Activated CD4-positive, alpha-beta T cell treated with anti-CD3 and anti-CD28 coated beads for 24 hours (primary cell): Measurements from ENCODE around the gene SALL4.

Source experiments
- DNase-seq, 2 donors: peaks; one replicate each; pipeline ENCODE4 v3.0.0-alpha.2; 2020; ENCODE audit warnings: low read depth in 2 of 2

SALL4 gene

GRCh38 chr20:51735728-51736600, 66.4 kb downstream of the SALL4 start:
- DNase-seq, result no peak

- DNase-seq, result no peak
Observed at GRCh38 chr20:51734876-51735720, 67.2 kb downstream of the SALL4 start.

- DNase-seq, result no peak
Observed at GRCh38 chr20:51733070-51733469, 69.3 kb downstream of the SALL4 start.
